Left ventricle myocardium inferior (tissue), 1 donor: Measurements from ENCODE around the gene PIP4K2A. TPM values are rescaled to one million over a fixed set of nuclear protein-coding genes. Genes with fewer than 3 reads are reported as not detected.

ENCODE experiments used
- DNase-seq: peaks from one replicate; pipeline ENCODE4 v3.0.0-alpha.2; 2020
- H3K27ac ChIP-seq: fragments of 200-600 bp; replicated peaks from 2 replicates; pipeline ENCODE4 v1.8.0; 2021
- H3K27me3 ChIP-seq: fragments of 200-600 bp; 2 replicates; pipeline ENCODE4 v1.8.0; 2021; ENCODE audit warnings: low read depth
- H3K36me3 ChIP-seq: fragments of 200-600 bp; 2 replicates; pipeline ENCODE4 v1.8.0; 2021
- H3K4me1 ChIP-seq: fragments of 200-600 bp; 2 replicates; pipeline ENCODE4 v1.8.0; 2021
- H3K4me3 ChIP-seq: fragments of 200-600 bp; 2 replicates; pipeline ENCODE4 v1.8.0; 2021; ENCODE audit warnings: mild to moderate bottlenecking, moderate library complexity
- H3K9me3 ChIP-seq: fragments of 200-600 bp; replicated peaks from 2 replicates; pipeline ENCODE4 v1.8.0; 2021
- intact Hi-C: fragments of 100-400 bp; cut with micrococcal nuclease; formaldehyde crosslinking; loops from one replicate; pipeline ENCODE4 v1.11.0; 2022
- total RNA-seq: library from RNA; stranded (reverse); fragmentation: NEBNext Ultra II Directional; extraction: Animal tissue kit (Norgen Biotek cat#: 25700); gene quantifications from one replicate; pipeline ENCODE4 v1.2.1, GENCODE V29; 2021
- TF ChIP-seq, protein P1 (sequence below): fragments of 200-600 bp; IDR thresholded peaks from 2 replicates; pipeline ENCODE4 v1.8.0; 2021; ENCODE audit warnings: antibody characterized with exemption, mild to moderate bottlenecking, borderline replicate concordance
- donor health status: DM: no; HTN: yes; CAD: no; lungs with severe emphysema.

The PIP4K2A gene
- total RNA-seq, 1 donor from 2014 or later: 12.6 TPM

DNA sequence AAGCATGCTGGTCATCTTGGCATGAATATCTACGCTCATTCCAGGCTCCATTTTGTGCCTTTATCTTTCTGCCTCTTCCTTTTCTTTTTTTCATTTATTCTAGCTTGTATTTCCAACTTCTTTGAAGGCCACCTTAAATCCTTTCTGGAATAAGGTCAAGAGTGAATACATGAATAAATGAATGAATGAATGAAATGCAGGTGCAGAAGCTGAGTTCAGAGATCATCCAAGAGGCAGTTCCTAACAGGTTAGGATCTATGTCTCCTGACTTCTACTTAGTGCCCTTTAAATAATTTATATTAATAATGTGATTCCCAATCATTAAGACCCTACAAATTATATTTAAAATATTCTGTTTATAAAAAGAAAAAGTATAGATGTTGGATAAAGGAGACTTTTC, 125.9 kb downstream of the PIP4K2A start:
- TF ChIP-seq, protein P1, sequence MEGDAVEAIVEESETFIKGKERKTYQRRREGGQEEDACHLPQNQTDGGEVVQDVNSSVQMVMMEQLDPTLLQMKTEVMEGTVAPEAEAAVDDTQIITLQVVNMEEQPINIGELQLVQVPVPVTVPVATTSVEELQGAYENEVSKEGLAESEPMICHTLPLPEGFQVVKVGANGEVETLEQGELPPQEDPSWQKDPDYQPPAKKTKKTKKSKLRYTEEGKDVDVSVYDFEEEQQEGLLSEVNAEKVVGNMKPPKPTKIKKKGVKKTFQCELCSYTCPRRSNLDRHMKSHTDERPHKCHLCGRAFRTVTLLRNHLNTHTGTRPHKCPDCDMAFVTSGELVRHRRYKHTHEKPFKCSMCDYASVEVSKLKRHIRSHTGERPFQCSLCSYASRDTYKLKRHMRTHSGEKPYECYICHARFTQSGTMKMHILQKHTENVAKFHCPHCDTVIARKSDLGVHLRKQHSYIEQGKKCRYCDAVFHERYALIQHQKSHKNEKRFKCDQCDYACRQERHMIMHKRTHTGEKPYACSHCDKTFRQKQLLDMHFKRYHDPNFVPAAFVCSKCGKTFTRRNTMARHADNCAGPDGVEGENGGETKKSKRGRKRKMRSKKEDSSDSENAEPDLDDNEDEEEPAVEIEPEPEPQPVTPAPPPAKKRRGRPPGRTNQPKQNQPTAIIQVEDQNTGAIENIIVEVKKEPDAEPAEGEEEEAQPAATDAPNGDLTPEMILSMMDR: no peak
- DNase-seq: no peak
- intact Hi-C loops: no loop called here

DNA sequence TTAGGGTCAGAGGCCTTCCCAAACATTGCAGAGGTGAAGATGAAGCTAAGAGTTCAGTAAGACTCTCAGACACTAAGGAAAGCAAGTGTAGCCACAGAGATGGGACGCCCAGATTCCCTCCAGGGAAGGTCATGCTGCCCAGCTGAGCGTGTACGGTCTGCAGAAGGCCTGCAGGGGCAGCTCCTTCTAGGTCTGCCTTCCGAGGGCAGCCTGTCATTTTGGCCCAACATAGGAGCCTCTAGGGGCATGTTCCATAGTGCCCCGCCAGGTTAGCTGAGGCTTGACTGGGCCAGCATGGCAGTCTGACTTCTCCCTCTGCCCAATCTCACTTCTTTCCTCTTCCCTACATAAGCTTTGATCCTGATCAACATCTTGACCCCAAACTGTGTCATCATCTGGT, 130.7 kb downstream of the PIP4K2A start:
- H3K36me3 ChIP-seq: peaks cover 27% of the 10 kb centered on the region
- no peaks in the 10 kb centered on the region for H3K9me3 ChIP-seq

More for the DNA sequence above, 125.9 kb downstream of the PIP4K2A start:
- H3K4me3 ChIP-seq: no peak overlapping the region
- H3K27me3 ChIP-seq: no peaks in the 10 kb centered on the region
- peaks cover 8% of the 10 kb centered on the region for H3K4me1 ChIP-seq
- no peaks in the 10 kb centered on the region for H3K9me3 ChIP-seq
- H3K27ac ChIP-seq: no peak overlapping the region
- H3K36me3 ChIP-seq: peaks cover 28% of the 10 kb centered on the region

DNA sequence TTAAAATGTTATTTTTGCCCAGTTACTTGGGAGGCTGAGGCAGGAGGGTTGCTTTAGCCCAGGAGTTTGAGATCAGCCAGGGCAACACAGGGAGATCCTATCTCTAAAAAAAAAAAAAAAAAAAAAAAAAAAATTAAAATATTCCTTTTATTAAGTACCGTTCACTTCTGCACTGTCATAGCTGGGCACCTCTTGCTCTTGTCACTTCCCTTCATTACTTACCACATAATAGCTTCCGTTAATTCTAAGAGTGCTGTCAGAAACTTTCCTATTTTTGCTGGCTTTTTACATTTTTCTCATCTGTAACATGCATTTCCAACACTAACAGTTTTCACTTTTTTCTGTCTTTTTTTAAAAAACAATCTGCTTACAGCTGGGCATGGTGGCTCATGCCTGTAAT, 132.9 kb downstream of the PIP4K2A start:
- intact Hi-C loops: no loop called here
- Histone ChIP-seq H3K27ac (no peak overlapping the region), H3K4me1 (no peaks in the 10 kb centered on the region), H3K36me3 (peaks cover 23% of the 10 kb centered on the region), H3K4me3 (no peak overlapping the region), H3K9me3 (no peaks in the 10 kb centered on the region), H3K27me3 (no peaks in the 10 kb centered on the region)
- no peak for DNase-seq
- TF ChIP-seq, protein P1: no peak

More for the DNA sequence above, 130.7 kb downstream of the PIP4K2A start:
- Histone ChIP-seq H3K27me3 (no peaks in the 10 kb centered on the region), H3K27ac (no peak overlapping the region), H3K4me3 (no peak overlapping the region), H3K4me1 (no peaks in the 10 kb centered on the region)
- DNase-seq: no peak
- TF ChIP-seq, protein P1: no peak
- intact Hi-C loops: no loop called here

DNA sequence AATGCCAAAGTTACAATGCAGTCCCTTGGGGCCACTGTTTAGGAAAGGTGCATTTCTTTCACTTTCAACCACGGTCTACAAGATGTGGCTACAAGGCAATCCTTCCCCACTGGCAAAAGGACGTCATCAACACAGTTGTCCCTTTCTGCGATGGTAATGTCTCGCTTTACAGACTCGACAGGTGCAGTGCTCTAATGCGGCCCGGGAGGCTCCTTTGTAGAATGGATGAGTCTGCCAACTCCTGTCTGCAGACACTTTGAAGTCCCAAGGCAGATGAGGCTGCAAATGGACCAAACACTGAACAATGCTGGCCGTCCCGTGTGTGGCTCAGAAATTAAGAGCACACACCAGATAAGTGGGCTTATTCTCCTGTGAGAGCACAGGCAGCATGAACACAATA, 133.7 kb downstream of the PIP4K2A start:
- no peak for DNase-seq
- Histone ChIP-seq H3K27me3 (no peaks in the 10 kb centered on the region), H3K4me3 (no peak overlapping the region), H3K4me1 (no peaks in the 10 kb centered on the region), H3K9me3 (no peaks in the 10 kb centered on the region), H3K27ac (no peak overlapping the region), H3K36me3 (peaks cover 29% of the 10 kb centered on the region)
- TF ChIP-seq, protein P1: no peak
- intact Hi-C loops: no loop called here

DNA sequence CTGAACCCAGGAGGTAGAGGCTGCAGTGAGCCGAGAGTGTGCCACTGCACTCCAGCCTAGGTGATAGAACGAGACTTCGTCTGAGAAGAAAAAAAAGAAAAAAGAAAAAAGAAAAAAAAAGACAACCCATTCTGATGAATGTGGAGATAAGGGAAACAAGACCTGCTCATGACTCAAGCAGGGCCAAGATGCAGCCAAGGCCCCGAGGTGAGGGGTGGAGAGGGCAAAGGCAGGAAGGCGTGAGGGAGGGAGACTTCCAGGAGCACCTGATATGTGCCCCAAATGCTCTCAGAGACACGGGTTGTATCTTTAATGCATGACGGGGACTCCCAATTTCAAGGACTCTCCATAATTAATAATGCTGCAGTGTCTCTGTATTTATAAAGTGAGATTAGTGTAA, 134.6 kb downstream of the PIP4K2A start:
- Histone ChIP-seq H3K4me3 (no peak overlapping the region), H3K36me3 (peaks cover 32% of the 10 kb centered on the region), H3K9me3 (no peaks in the 10 kb centered on the region), H3K4me1 (no peaks in the 10 kb centered on the region), H3K27me3 (no peaks in the 10 kb centered on the region), H3K27ac (no peak overlapping the region)
- TF ChIP-seq, protein P1: no peak
- DNase-seq: no peak
- intact Hi-C loops: loop anchor here (10.0 kb wide), 1 partner anchor 405 kb away; no protein-coding TSS in a partner anchor
